OCI-M1 (cell line): ENCODE results near the gene MAPT.
"Not testable (repeated sequence)": the region's sequence is repeated elsewhere in the genome, so short reads cannot be mapped to it uniquely, and the experiment has no call there.

Experiments
- DNase-seq: peaks from one replicate; lab custom pipeline; 2025; lab: John Stamatoyannopoulos, UW

The MAPT gene

GRCh38 chr17:45929344-45929743, 35.0 kb downstream of the MAPT start:
- no peak for DNase-seq

DNA sequence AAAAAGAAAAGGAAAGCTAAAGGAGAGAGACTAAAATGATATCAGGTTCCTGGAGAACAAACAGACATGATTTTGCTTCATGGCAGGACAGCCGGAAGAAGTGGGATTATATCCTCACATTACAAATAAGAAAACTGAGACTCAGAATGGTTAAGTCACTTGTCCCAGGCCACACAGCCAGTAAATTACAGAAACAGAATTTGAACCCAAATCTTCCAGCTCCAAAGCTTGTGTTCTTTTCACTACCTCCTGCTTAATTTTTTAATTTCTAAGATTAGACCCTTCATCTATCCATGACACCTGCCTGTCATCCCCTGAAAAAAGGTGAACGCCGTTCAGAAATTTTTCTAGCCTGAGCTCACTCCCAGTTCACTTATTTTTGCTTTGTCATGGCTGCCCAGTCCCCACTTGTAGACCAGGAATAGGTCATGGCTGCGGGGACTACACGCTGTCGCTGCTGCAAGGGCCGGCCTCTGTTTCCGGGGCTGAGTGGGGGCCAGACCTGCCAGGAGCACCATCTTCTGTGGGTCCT, 36.1 kb downstream of the MAPT start:
- DNase-seq, result no peak

DNA sequence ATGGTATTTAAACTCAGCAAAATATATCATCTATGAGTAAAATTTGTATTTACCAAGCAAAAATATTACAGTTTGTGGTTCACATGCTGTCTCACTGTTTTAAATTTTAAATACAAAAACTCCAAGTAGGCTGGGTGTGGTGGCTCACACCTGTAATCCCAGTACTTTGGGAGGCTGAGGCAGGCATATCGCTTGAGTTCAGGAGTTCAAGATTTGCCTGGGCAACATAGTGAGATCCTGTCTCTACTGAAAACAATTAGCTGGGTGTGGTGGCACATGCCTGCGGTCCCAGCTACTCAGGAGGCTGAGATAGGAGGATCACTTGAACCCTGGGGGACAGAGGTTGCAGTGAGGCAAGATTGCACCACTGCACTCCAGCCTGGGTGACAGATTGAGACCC, 37.3 kb downstream of the MAPT start:
- DNase-seq, result no peak

- DNase-seq, result no peak
Measured at GRCh38 chr17:45934044-45934979, 40.0 kb downstream of the MAPT start.

GRCh38 chr17:45935197-45935709, 40.9 kb downstream of the MAPT start:
- no peak for DNase-seq

GRCh38 chr17:45935710-45936509, 41.6 kb downstream of the MAPT start:
- DNase-seq, result no peak

DNA sequence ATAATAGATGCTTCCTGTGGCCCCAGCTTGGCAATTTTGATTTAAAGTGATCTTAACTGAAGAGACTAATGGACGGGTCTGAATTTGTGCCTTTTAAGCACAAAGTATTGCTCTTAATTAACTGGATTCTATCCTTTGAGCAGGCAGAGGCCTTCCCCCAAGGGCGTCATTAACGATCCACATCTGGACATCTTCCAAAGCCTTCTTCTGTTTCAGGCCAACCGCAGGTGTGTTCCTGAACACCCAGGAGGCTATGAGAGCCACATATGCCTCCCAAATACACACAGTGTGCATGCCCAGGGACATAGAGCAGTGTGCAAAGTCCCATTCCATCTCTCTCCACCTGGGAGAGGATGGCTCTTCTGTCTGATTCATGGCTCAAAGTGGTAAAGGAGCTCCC, 42.3 kb downstream of the MAPT start:
- no peak for DNase-seq

GRCh38 chr17:45937186-45937585, 42.8 kb downstream of the MAPT start:
- DNase-seq, result not testable (repeated sequence)

- DNase-seq, result no peak
Measured at GRCh38 chr17:45939395-45939794, 45.0 kb downstream of the MAPT start.

DNA sequence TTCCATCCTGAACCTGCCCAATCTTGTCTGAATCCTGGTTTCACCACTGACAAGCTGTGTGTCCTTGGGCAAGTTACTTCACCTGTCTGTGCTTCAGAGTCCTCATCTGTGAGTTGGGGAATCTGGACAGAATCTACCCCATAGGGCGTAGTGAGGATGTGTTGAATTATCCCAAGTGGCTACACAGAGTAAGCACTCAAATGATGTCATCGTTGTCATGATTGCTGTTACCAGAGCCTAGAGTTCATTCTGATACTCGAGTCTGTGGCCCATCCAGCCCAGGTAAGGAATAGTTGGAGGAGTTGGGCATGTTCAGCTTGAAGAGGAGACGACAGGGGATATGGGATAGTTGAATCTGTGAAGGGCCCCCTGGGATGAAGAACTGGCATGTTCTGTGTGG, 45.9 kb downstream of the MAPT start:
- no peak for DNase-seq

GRCh38 chr17:45940826-45941225, 46.5 kb downstream of the MAPT start:
- DNase-seq, result no peak

GRCh38 chr17:45941395-45941794, 47.0 kb downstream of the MAPT start:
- no peak for DNase-seq

DNA sequence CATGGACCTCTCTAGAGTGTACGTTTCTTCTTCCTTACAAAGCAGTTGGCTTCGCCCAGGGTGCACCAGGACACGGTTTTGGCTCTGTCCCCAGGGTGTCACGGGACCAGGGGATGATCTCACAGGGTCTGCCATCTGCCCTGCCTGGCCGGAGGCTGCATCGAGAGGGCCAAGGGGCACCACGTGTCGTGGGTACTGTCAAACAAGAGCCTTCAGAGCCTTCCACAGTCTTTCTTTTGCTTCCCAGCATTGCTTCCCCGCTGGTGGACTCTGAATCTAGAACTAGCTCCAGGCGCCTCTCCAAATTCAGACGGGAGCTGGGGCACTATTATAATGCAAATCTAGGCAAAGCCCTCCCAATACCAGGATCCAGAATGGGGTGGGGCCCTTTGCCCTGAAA, 47.9 kb downstream of the MAPT start:
- no peak for DNase-seq

DNA sequence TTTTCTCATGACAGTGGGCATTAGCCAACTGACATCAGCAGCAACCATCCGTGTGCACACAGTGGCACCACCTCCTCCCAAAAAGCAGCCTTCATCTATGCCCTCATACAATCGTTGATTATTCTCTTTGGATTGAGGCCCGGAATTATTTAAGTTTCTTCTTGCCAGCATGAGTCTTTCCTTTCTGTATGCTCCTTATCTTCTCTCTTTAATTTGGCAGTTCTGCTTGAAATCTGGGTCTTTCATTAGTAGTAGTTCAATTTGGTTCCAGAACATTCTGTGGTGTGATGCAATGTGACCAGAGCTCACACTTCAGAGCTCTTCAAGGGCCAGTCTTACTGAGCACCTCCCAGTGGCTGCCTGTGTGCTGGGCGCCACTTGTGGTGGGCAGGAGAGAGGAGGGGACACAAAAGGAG, 52.5 kb downstream of the MAPT start:
- DNase-seq, result no peak

DNA sequence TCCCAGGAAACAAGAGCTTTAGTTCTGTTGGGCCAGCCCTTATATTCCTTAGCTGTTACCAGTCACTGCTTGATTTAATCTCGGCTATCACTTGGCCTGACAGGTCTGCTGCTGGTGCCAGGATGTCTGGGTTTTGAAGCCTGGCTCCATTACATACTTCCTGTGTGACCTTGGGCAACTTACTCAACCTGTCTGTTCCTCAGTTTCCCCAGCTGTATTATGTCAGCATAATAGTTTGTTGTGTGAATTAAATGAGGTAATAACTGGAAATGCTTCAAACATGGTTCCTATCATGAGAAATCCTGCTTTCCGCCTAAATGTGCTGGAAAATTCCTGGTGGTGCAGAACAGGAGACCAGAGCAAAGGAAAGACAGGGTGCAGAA, 54.1 kb downstream of the MAPT start:
- DNase-seq, result no peak

DNA sequence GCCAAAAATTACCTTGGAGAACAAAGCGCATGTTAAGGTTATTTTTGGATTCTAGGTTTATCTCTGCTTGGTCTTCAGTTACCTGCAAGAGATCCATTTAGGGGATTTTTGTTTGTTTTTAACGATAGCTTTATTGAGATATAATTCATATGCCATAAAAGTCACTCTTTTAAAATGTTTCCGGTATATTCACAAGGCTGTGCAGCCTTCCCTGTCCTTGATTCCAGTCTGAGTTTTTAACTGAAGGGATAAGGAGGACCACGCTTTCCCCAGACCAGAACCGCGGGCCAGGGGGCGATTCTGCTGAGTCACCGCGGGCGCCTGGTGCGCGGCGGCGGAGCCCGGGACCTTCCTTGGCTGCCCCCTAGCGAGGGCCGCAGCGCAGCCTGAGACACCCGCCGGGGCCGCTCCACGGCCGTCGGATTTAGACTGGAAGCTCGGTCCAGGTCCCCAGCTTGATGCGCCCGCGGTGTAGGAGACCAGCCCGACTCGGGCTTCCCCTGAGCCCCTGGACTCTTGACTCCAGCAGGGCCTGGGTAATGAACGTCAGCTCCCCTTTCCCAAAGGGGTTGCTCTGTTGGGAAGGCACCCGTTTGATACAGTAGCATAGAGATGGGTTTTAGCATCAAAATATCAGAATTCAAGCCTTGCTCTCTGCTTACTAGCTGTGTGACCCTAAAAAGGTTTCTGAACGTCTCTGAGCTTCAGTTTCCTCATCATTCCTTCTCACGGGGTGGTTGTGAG, 54.7 kb downstream of the MAPT start:
- DNase-seq, result peak; percentile 82

DNA sequence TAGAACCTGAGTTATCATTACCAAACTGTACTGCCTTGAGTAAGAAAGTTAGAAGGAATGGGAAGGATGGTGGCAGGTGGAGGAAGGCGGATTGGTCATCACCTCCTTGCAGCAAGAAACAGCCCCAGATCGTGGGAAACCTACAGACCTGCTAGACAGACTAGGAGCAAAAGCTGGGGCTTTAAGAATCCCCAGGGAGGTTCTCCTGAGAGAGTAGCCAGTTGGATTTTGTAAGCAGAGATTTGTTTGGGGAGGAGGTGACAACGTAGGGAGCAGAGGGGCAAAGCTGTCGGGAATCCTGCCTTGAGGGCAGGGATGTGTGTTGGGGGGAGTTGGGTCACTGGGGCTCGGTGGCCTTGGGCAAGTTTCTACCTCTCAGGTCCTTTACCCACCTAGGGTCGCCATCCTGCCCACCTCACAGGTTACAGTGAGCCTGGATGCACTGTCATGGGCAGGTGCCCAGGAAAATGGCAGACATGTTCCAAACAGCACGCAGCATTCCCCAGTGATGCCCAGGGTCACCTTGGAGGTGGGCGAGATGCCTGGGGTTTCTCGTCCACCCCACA, 55.5 kb downstream of the MAPT start:
- DNase-seq, result no peak

- DNase-seq, result no peak
Measured at GRCh38 chr17:45950888-45951287, 56.5 kb downstream of the MAPT start.

GRCh38 chr17:45951403-45951802, 57.0 kb downstream of the MAPT start:
- no peak for DNase-seq

- peak; percentile 9 for DNase-seq
Measured at GRCh38 chr17:45951941-45952340, 57.6 kb downstream of the MAPT start.

DNA sequence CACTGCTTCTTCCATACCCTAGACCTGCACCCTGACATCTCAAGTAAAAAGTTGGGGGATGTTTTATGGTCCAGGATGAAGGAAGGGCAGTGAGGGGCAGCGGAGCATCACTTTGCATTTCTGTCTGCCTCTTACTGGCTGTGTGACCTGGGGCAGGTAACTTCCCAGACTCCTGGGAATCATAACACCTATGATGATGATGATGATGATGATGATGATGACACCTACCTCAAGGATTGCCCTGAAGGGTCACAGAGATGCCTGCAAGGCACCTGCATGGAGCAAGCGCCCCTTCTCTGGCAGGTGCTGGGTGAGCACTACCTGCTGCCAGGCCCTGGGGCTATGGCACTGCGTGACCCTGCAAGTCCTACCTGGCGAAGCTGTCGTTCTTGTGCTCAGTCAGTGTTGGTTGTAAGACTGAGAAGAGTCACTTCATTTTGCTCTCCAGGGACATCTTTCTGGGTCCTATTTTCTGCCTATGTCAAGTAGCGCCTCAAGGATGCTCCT, 58.5 kb downstream of the MAPT start:
- no peak for DNase-seq
